Renal cortical epithelial cell (primary cell): ENCODE results near the gene BCL2. TPM values are rescaled to one million over a fixed set of nuclear protein-coding genes. Genes with fewer than 3 reads are reported as not detected.

Experiments used
- DNase-seq: peaks from one replicate; pipeline ENCODE4 v3.0.0-alpha.2; 2011; ENCODE audit warnings: low read depth
- total RNA-seq: library from RNA; depleted of rRNA; stranded (reverse); fragments of >200 nt; gene quantifications from 2 replicates; pipeline ENCODE4 v1.2.3, GENCODE V29; 2014

Gene BCL2
- total RNA-seq, 1 donor from 2014 or later, result 30.2 TPM

DNA sequence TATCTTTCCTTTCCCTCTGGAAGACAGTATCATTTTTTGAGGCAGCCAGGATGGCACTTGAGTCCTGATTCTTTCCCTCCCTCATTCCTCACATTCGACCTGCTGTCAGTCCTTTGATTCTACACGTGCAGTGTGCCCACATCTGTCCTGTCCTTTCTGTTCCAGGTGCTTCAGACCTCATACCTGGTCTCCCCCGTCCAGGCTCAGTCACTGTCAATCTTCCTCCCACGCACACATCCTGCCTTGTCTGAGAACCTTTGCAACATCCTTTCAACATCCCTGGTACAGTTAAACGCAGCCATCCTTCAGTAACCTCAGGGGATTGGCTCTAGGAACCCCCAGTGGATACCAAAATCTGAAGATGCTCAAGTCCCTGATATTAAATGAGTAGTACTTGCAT is 10.1 kb downstream of the BCL2 start:
- no peak for DNase-seq

DNA sequence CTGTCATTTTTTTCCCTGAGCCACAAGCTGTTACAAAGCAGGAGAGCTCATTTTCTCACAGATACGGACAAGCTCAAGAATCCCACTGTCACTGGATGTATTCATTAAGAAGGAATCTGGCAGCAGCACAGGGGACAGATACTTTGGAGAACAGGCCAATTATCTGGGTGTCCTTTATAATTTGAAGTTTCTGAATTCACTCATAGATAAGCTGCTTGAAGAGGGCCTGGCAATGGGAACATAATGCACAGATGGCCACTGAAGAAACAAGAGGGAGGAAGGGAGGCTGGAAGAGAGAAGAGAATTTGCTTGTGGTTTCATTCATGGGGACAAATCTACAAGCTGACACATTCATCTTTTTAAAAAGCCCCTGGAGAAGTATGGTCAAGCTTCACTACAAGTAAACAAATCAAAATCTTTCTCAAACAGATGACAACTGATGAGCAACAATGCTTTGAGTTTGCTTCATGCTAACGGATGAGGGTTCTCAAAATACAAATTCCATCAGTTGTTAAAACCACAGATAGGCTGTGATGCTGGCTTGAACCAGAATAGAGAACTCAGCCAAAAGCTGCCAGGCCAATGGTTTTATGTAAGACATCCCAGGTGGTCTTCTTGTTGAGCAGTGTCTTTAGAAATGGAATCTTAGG is 11.9 kb downstream of the BCL2 start:
- DNase-seq, result peak; percentile 67

DNA sequence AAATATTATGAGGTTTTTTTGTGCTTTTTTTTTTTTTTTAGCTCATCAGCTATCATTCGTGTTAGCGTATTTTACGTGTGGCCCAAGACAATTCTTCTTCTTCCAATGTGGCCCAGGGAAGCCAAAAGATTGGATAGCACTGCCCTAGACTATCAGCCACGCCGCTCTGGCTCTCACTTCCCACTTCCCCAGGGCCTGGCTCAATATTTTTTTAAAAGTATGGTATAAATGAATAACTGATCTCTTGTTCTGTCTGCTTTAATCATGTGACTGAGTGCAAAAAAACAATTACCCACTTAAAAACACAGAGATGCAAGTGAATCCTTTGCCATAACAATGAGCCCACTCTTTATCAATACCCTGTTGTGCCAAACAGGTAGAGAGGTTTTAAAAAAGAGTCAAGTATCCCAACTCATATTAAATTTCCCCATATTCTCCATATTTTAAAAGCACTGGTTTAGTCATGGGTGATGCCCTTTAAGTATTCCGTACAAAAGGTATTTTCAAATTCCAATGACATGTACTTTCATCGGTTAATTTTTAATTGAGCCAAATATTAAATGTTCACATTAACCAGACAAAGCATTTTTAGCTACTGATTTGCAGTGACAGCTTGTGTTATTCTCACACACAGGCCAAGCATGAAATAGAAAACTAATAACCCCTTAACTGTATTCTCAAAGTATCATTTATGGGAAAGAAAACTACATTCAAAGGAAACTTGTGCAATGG is 12.6 kb downstream of the BCL2 start:
- DNase-seq, result peak; percentile 93

GRCh38 chr18:63306249-63306648 is 13.3 kb downstream of the BCL2 start:
- peak; percentile 53 for DNase-seq

- no peak for DNase-seq
Measured at GRCh38 chr18:63303547-63303946, 16.0 kb downstream of the BCL2 start.

GRCh38 chr18:63302636-63303405 is 16.7 kb downstream of the BCL2 start:
- DNase-seq, result peak; percentile 77

- no peak for DNase-seq
Measured at GRCh38 chr18:63302220-63302619, 17.3 kb downstream of the BCL2 start.

DNA sequence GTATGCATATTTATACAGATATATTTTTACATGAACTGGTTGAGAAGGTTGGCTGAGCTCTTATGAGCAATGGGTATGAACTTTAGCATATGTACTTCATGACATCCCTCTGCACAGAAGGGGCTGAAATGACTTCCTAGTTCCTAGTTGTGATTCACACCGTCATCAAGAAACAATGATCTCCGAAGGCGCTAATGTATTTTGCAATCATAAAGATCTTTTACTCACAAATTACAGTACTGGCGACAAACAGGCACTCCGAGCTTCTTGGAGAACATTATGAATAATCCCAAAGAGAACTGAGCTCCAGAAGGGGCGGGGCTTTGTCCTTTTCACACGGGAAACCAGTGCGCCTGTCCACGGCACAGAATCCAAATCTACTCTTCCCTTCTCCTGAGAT is 18.1 kb downstream of the BCL2 start:
- no peak for DNase-seq

GRCh38 chr18:63299837-63300745 is 19.5 kb downstream of the BCL2 start:
- peak; percentile 94 for DNase-seq

DNA sequence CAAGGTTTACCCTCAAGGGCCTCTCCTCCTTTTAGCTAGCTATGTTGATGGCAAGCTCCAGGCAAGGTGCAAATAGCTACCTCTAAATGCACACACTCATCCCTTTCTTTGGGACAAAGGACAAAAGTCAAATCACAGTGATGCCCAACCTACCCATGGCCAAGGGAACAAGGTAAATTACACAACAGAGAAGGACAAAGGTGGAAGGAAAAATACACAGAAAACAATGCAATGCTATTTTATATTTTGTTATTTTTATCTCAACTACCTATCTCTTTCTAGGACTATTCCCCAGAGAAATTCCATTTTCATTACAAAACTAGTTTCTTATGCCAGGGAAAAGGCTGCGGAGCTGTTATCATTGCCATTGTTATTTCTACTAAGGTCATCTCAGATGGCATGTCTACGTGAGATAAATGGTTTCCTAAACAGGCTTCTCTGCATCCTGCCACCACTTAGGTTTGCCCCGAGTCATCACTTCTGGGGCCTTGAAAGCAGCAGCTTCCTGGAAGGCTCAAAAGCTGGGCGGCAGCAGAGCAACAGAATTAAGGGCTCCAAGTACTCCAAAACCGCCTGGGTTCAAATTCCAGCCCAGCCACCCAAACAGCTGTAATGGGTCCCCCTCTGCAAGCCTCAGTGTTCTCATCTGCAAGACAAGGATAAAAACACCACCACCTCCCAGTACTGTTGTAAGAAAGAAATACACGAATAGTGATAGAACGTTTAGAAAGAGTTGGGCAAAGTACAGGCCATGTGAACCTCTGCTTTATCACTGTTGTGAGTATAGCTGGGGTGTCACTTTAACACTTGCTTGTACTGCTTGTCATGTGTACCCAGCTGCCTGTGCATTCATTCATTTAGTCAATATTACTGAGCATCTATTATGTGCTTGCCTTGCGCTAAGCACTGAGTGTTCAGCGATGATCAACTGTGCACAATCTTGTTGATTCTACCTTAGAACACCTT is 20.9 kb downstream of the BCL2 start:
- no peak for DNase-seq

- peak; percentile 81 for DNase-seq
Measured at GRCh38 chr18:63297687-63298399, 21.7 kb downstream of the BCL2 start.

DNA sequence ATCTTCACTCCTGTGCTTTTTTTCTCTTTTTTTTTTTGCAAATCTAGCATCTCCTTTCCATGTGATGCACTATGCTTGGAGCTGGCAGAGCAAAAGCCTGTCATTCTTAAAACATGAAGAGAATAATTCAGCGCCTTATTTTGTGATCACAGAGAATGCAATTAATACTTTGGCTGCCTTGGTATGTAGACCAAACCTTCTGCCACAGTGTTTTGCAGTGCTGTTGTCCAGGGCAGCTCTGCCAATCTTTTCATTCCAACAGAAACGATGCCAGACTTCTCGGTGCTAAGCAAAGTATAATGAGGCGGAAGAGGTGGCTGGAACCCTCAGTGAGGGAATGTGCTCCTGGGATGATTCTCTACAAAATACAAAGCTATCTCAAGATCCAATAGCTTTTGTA is 25.6 kb downstream of the BCL2 start:
- no peak for DNase-seq

GRCh38 chr18:63292831-63293683 is 26.5 kb downstream of the BCL2 start:
- DNase-seq, result no peak

GRCh38 chr18:63291278-63291677 is 28.3 kb downstream of the BCL2 start:
- DNase-seq, result no peak

GRCh38 chr18:63290821-63291200 is 28.8 kb downstream of the BCL2 start:
- DNase-seq, result no peak

GRCh38 chr18:63290166-63290820 is 29.3 kb downstream of the BCL2 start:
- no peak for DNase-seq

GRCh38 chr18:63288311-63288710 is 31.3 kb downstream of the BCL2 start:
- DNase-seq, result no peak

- DNase-seq, result no peak
Measured at GRCh38 chr18:63287691-63288220, 31.8 kb downstream of the BCL2 start.
